Sigmoid colon (tissue), 7 donors: Measurements from ENCODE around the gene BCO2. TPM values are rescaled to one million over a fixed set of nuclear protein-coding genes. Genes with fewer than 3 reads are reported as not detected.
"Not testable (repeated sequence)": the region's sequence is repeated elsewhere in the genome, so short reads cannot be mapped to it uniquely, and the experiment has no call there.

Source experiments
- DNase-seq: peaks from one replicate; pipeline ENCODE4 v3.0.0-alpha.2; 2019
- H3K27ac ChIP-seq, 4 donors: fragments of 200-600 bp; sonication (generic); one replicate each; pipeline ENCODE4 v1.5.1; 2016 to 2019; ENCODE audit warnings: mild to moderate bottlenecking in 1 of 4
- H3K27me3 ChIP-seq, 3 donors: fragments of 200-600 bp; sonication (generic); one replicate each; pipeline ENCODE4 v1.5.1; 2019; ENCODE audit warnings: mild to moderate bottlenecking in 1 of 3
- H3K36me3 ChIP-seq, 4 donors: fragments of 200-600 bp; sonication (generic); one replicate each; pipeline ENCODE4 v1.5.1; 2016 to 2019
- H3K4me1 ChIP-seq, 4 donors: fragments of 200-600 bp; sonication (generic); one replicate each; pipeline ENCODE4 v1.5.1; 2017 to 2019
- H3K4me3 ChIP-seq, 4 donors: fragments of 200-600 bp; sonication (generic); one replicate each; pipeline ENCODE4 v1.5.1; 2017 to 2019; ENCODE audit warnings: mild to moderate bottlenecking in 2 of 4, moderate library complexity in 1 of 4
- H3K9me3 ChIP-seq, 4 donors: fragments of 200-600 bp in 3 of 4; sonication (generic) in 3 of 4; one replicate each; pipeline versions ENCODE4 v1.5.1 to v1.6.1; 2013 to 2019
- EP300 ChIP-seq, 4 donors: sonication (generic); formaldehyde crosslinking; IDR thresholded peaks; one replicate each; pipeline ENCODE4 v1.6.1; 2017; ENCODE audit warnings: antibody characterized with exemption in 4 of 4
- POLR2A ChIP-seq, 2 donors: fragments of 450-650 bp; IDR thresholded peaks; one replicate each; pipeline ENCODE4 v1.6.1; 2016; ENCODE audit warnings: antibody characterized with exemption in 2 of 2, mild to moderate bottlenecking in 2 of 2, moderate library complexity in 2 of 2
- POLR2AphosphoS5 ChIP-seq, 4 donors: sonication (generic); formaldehyde crosslinking; IDR thresholded peaks; one replicate each; pipeline ENCODE4 v1.6.1; 2017; ENCODE audit warnings: antibody characterized with exemption in 4 of 4
- WGBS, 2 donors: extraction: QIAGEN DNeasy Blood & Tissue Kit; methylation state at CpG; one replicate each; pipeline ENCODE4 v1.1.7; 2013; 5-methylcytosine and 5-hydroxymethylcytosine counted together
- intact Hi-C: fragments of 100-400 bp; cut with DNase I; formaldehyde crosslinking; loops from one replicate; pipeline ENCODE4 v1.15.1; 2023
- polyA plus RNA-seq, 3 donors: library from polyadenylated mRNA; stranded (reverse); fragments of 200-250 nt; gene quantifications; one replicate each; pipeline ENCODE4 v1.2.3, GENCODE V29; 2013
- total RNA-seq, 4 donors: library from RNA; depleted of rRNA; stranded (reverse); fragments of >200 nt; gene quantifications; one replicate each; pipeline ENCODE4 v1.1.0, GENCODE V29; 2016
- TF ChIP-seq, protein P1 (sequence below), 4 experiments: fragments of 450-650 bp in 3 of 4; fragments of 200-600 bp in 1 of 4; IDR thresholded peaks; one replicate each; pipeline ENCODE4 v1.5.1; 2016 to 2019; ENCODE audit warnings: antibody characterized with exemption in 4 of 4, mild to moderate bottlenecking in 3 of 4, moderate library complexity in 2 of 4
- donor health status: healthy with polysubstance abuse.
- donor health status: Bipolar disorder and iron deficiency.
- donor health status: healthy.

Gene BCO2
- total and polyA plus RNA-seq, 7 donors = 3.2 to 16.9 (median 7.1) TPM; not detected in 2

DNA sequence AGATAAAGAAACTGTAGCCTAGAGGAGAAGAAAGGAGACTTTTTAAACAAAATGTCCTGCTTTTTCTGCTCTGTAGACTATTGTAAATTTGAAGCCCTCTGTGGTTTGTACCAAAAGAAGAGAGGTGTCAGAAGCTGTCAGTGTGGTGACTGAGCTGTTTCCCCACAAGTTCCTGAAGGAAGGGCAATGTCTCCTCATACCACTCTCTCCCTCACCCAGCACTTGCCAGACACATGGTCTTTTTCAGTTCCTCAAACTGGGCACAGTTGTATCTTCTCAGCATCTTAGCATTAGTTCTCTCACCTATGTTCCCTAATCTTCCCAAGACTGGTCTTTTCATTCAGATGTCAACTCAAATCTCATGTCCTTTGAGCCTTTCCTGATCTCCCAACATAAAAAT is 4.3 kb downstream of the BCO2 start:
- Histone ChIP-seq H3K27me3 (no peaks in the 10 kb centered on the region), H3K9me3 (no peaks in the 10 kb centered on the region), H3K4me1 (peaks cover 0 to 29% (median 21%) of the 10 kb centered on the region in 4 donors), H3K27ac (peak overlapping the region in 1 of 4 donors; percentile 7), H3K4me3 (no peak overlapping the region), H3K36me3 (no peaks in the 10 kb centered on the region)
- intact Hi-C loops = no loop called here
- no peak for TF ChIP-seq POLR2AphosphoS5 (IDR thresholded peaks at IDR 0.05)
- no peak for TF ChIP-seq POLR2A (IDR thresholded peaks at IDR 0.05)
- TF ChIP-seq, protein P1, sequence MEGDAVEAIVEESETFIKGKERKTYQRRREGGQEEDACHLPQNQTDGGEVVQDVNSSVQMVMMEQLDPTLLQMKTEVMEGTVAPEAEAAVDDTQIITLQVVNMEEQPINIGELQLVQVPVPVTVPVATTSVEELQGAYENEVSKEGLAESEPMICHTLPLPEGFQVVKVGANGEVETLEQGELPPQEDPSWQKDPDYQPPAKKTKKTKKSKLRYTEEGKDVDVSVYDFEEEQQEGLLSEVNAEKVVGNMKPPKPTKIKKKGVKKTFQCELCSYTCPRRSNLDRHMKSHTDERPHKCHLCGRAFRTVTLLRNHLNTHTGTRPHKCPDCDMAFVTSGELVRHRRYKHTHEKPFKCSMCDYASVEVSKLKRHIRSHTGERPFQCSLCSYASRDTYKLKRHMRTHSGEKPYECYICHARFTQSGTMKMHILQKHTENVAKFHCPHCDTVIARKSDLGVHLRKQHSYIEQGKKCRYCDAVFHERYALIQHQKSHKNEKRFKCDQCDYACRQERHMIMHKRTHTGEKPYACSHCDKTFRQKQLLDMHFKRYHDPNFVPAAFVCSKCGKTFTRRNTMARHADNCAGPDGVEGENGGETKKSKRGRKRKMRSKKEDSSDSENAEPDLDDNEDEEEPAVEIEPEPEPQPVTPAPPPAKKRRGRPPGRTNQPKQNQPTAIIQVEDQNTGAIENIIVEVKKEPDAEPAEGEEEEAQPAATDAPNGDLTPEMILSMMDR (IDR thresholded peaks at IDR 0.05) = no peak
- no peak for TF ChIP-seq EP300 (IDR thresholded peaks at IDR 0.05)
- DNase-seq = no peak

DNA sequence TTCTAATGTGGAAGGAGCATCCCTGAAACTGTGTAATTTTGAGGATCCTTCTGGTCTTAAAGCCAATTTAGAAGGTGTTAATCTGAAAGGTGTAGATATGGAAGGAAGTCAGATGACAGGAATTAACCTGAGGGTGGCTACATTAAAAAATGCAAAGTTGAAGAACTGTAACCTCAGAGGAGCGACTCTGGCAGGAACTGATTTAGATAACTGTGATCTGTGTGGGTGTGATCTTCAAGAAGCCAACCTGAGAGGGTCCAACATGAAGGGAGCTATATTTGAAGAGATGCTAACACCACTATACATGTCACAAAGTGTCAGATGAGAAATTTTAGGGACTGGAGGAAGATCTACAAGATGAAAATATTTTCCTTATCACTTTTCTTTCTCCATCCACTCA is 7.6 kb downstream of the BCO2 start:
- Histone ChIP-seq H3K27ac (no peak overlapping the region), H3K4me3 (no peak overlapping the region), H3K4me1 (no peaks in the 10 kb centered on the region), H3K9me3 (no peaks in the 10 kb centered on the region), H3K27me3 (no peaks in the 10 kb centered on the region), H3K36me3 (no peaks in the 10 kb centered on the region)
- TF ChIP-seq POLR2AphosphoS5 (IDR thresholded peaks at IDR 0.05) (no peak), POLR2A (IDR thresholded peaks at IDR 0.05) (no peak), EP300 (IDR thresholded peaks at IDR 0.05) (no peak)
- TF ChIP-seq, protein P1 (IDR thresholded peaks at IDR 0.05) = no peak
- 56 to 72% methylated on average over 1 of the region's 1 CpG for WGBS, 2 donors
- intact Hi-C loops = no loop called here
- DNase-seq = no peak

- H3K9me3 ChIP-seq = no peaks in the 10 kb centered on the region
- H3K27me3 ChIP-seq = no peaks in the 10 kb centered on the region
- intact Hi-C loops = no loop called here
- H3K4me3 ChIP-seq = no peak overlapping the region
- H3K27ac ChIP-seq = no peak overlapping the region
- no peak for TF ChIP-seq EP300 (IDR thresholded peaks at IDR 0.05)
- no peaks in the 10 kb centered on the region for H3K36me3 ChIP-seq
- no peaks in the 10 kb centered on the region for H3K4me1 ChIP-seq
- no peak for DNase-seq
Observed at GRCh38 chr11:112185883-112186282, 10.6 kb downstream of the BCO2 start.

GRCh38 chr11:112186304-112186703 is 11.0 kb downstream of the BCO2 start:
- Histone ChIP-seq H3K27me3 (no peaks in the 10 kb centered on the region), H3K4me3 (no peak overlapping the region), H3K9me3 (no peaks in the 10 kb centered on the region), H3K27ac (no peak overlapping the region), H3K36me3 (no peaks in the 10 kb centered on the region), H3K4me1 (no peaks in the 10 kb centered on the region)
- intact Hi-C loops = no loop called here
- no peak for DNase-seq
- TF ChIP-seq POLR2AphosphoS5 (IDR thresholded peaks at IDR 0.05) (no peak), POLR2A (IDR thresholded peaks at IDR 0.05) (no peak), EP300 (IDR thresholded peaks at IDR 0.05) (no peak)
- TF ChIP-seq, protein P1 (IDR thresholded peaks at IDR 0.05) = no peak

- H3K27me3 ChIP-seq, H3K4me3 ChIP-seq, H3K9me3 ChIP-seq, H3K4me1 ChIP-seq, intact Hi-C loops, DNase-seq, H3K27ac ChIP-seq, H3K36me3 ChIP-seq: not testable (repeated sequence)
- WGBS, 2 donors = 87 to 88% methylated on average over 11 of the region's 11 CpGs
Observed at GRCh38 chr11:112195113-112195512, 19.8 kb downstream of the BCO2 start.

DNA sequence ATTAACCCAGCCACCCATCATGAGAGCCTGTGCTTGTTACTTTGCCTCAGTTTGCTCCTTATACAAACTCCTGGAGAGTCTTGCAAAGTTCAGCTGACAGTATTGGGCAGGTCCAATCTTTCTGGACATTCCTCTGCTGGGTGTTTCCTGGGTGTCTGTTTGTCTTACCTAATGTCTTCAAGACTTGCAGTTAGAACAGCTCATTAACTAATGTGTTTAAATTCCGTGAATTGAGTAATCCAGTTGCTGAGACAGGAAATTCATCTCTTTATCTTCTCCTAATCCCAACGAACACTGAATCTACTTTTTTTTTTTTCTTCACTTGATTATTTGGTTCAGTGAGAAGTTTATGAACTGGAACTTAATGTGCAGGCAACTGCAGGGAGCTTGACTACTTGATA is 20.6 kb downstream of the BCO2 start:
- Histone ChIP-seq H3K27me3 (no peaks in the 10 kb centered on the region), H3K4me3 (no peak overlapping the region), H3K4me1 (no peaks in the 10 kb centered on the region), H3K9me3 (no peaks in the 10 kb centered on the region), H3K27ac (no peak overlapping the region), H3K36me3 (peaks cover 0 to 5% (median 0%) of the 10 kb centered on the region in 4 donors)
- WGBS, 2 donors = 28 to 38% methylated on average over 2 of the region's 2 CpGs
- TF ChIP-seq POLR2AphosphoS5 (IDR thresholded peaks at IDR 0.05) (no peak), POLR2A (IDR thresholded peaks at IDR 0.05) (no peak), EP300 (IDR thresholded peaks at IDR 0.05) (no peak)
- TF ChIP-seq, protein P1 (IDR thresholded peaks at IDR 0.05) = no peak
- intact Hi-C loops = no loop called here
- DNase-seq = no peak
